GM19328 (cell line): ENCODE data around the gene NUP50.
A peak's percentile ranks its signal among the peaks of the same experiment; 100 is the strongest.

ENCODE experiments used
- ATAC-seq: cut with Tn5 transposase; IDR thresholded peaks from one replicate; pipeline ENCODE4 v1.9.1; 2021; ENCODE audit warnings: mild to moderate bottlenecking, moderate library complexity; ENCODE audit not compliant: unreplicated experiment

NUP50 gene

GRCh38 chr22:45227645-45228400, 64.1 kb downstream of the NUP50 start:
- no peak for ATAC-seq

GRCh38 chr22:45228401-45228754, 64.7 kb downstream of the NUP50 start:
- ATAC-seq = no peak

- ATAC-seq = no peak
Observed at GRCh38 chr22:45229181-45229580, 65.5 kb downstream of the NUP50 start.

- no peak for ATAC-seq
Observed at GRCh38 chr22:45230026-45230721, 66.4 kb downstream of the NUP50 start.

GRCh38 chr22:45231293-45231692, 67.6 kb downstream of the NUP50 start:
- no peak for ATAC-seq

GRCh38 chr22:45233386-45233785, 69.7 kb downstream of the NUP50 start:
- ATAC-seq = no peak

- no peak for ATAC-seq
Observed at GRCh38 chr22:45233827-45234226, 70.1 kb downstream of the NUP50 start.

GRCh38 chr22:45235101-45235777, 71.5 kb downstream of the NUP50 start:
- peak; percentile 85 for ATAC-seq

GRCh38 chr22:45235851-45236342, 72.2 kb downstream of the NUP50 start:
- ATAC-seq = peak; percentile 19

- ATAC-seq = no peak
Observed at GRCh38 chr22:45237065-45237990, 73.6 kb downstream of the NUP50 start.
